ENCODE data around the gene USP17L26. TPM values are rescaled to one million over a fixed set of nuclear protein-coding genes. Genes with fewer than 3 reads are reported as not detected.
"Not testable (repeated sequence)": the region's sequence is repeated elsewhere in the genome, so short reads cannot be mapped to it uniquely, and the experiment has no call there.

Gene USP17L26, protein sequence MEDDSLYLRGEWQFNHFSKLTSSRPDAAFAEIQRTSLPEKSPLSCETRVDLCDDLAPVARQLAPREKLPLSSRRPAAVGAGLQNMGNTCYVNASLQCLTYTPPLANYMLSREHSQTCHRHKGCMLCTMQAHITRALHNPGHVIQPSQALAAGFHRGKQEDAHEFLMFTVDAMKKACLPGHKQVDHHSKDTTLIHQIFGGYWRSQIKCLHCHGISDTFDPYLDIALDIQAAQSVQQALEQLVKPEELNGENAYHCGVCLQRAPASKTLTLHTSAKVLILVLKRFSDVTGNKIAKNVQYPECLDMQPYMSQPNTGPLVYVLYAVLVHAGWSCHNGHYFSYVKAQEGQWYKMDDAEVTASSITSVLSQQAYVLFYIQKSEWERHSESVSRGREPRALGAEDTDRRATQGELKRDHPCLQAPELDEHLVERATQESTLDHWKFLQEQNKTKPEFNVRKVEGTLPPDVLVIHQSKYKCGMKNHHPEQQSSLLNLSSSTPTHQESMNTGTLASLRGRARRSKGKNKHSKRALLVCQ
- polyA plus RNA-seq (2013, experiment 1 of 2), result not detected
- polyA plus RNA-seq (2013, experiment 2 of 2), result not detected

DNA sequence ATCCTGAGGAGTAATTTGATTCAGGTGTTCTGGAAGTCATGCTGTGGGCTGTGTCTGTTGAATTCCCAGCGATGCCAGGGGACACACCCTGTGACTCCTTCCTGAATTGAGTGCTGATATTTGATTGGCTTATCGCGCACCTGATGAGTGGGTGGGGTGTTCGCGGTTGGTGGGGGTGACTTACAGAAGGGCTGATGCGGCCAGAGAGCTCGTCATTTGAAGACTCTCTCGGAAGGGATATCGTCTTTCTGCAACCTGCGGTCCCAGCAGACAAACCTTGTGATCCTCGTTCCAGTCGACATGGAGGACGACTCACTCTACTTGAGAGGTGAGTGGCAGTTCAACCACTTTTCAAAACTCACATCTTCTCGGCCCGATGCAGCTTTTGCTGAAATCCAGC is at the start of gene USP17L26:
TSS of gene USP17L26 (plus strand) at position 301 of the 400 bp plus-strand sequence. CDS start at position 301, 0 bp downstream.
- H3K4me1 ChIP-seq (ENCODE audit: control insufficient read depth, insufficient read depth, low read depth, low read length); H4K8ac ChIP-seq (ENCODE audit: low read length); H3K14ac ChIP-seq (ENCODE audit: low read length in 2 of 2); H2BK120ac ChIP-seq (ENCODE audit: low read depth, low read length); H3K4ac ChIP-seq (ENCODE audit: low read depth in 1 of 2, low read length in 2 of 2); H2BK12ac ChIP-seq (ENCODE audit: low read length in 2 of 2); H2BK15ac ChIP-seq (ENCODE audit: low read depth, poor library complexity, severe bottlenecking); H3K79me1 ChIP-seq (replicated peaks; ENCODE audit: low read length, poor library complexity, severe bottlenecking); DNase-seq; H3K23ac ChIP-seq (ENCODE audit: low read length in 2 of 2); H3K27ac ChIP-seq (ENCODE audit: low read length, poor library complexity, severe bottlenecking); H3K36me3 ChIP-seq (ENCODE audit: control insufficient read depth in 1 of 2, insufficient read depth in 2 of 2, low read depth in 1 of 2, low read length in 2 of 2); H3K9me3 ChIP-seq (ENCODE audit: control insufficient read depth, low read length); H3K18ac ChIP-seq (ENCODE audit: low read depth in 1 of 2, low read length in 2 of 2); H4K91ac ChIP-seq (ENCODE audit: low read length); H3K4me3 ChIP-seq (ENCODE audit: insufficient read depth in 1 of 2, low read depth in 1 of 2, low read length in 2 of 2); H3K9ac ChIP-seq (ENCODE audit: low read length); H3K27me3 ChIP-seq (ENCODE audit: control insufficient read depth in 1 of 2, insufficient read depth in 1 of 2, low read length in 2 of 2); H2AFZ ChIP-seq (ENCODE audit: low read depth, low read length); H3K4me2 ChIP-seq (ENCODE audit: low read length, poor library complexity, severe bottlenecking); H2AK5ac ChIP-seq (ENCODE audit: low read length, severe bottlenecking); H2BK5ac ChIP-seq (ENCODE audit: low read depth, low read length, poor library complexity, severe bottlenecking): not testable (repeated sequence)
- no CpG with 5 or more reads among the region's 15 CpGs for WGBS

DNA sequence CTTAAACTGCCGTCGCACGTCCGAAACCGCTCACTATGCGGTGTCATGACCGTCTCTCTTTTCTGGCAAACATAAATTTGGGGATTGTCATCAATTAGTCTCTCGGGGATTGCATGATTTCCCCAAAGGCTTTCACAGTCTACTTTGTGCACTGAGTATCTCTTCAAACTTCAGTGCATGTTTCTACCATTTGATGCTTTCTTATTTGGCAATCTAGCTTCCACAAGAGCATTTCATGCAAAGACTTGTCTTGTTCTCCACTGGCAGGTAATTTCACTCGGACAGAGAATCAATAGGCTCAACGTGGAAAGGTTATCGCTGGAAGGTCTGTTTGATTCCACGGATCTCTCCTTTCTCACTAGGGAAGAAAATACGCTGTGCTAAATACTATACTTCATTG is 10.3 kb upstream of the USP17L26 start:
- not testable (repeated sequence) for H3K79me1 ChIP-seq (replicated peaks; ENCODE audit: low read length, poor library complexity, severe bottlenecking); DNase-seq; H3K27ac ChIP-seq (ENCODE audit: low read length, poor library complexity, severe bottlenecking); H3K4me1 ChIP-seq (ENCODE audit: control insufficient read depth, insufficient read depth, low read depth, low read length); H3K27me3 ChIP-seq (ENCODE audit: control insufficient read depth in 1 of 2, insufficient read depth in 1 of 2, low read length in 2 of 2); H3K9ac ChIP-seq (ENCODE audit: low read length); H3K4ac ChIP-seq (ENCODE audit: low read depth in 1 of 2, low read length in 2 of 2); H3K18ac ChIP-seq (ENCODE audit: low read depth in 1 of 2, low read length in 2 of 2); H2AFZ ChIP-seq (ENCODE audit: low read depth, low read length); H3K14ac ChIP-seq (ENCODE audit: low read length in 2 of 2); H3K4me3 ChIP-seq (ENCODE audit: insufficient read depth in 1 of 2, low read depth in 1 of 2, low read length in 2 of 2); H2BK120ac ChIP-seq (ENCODE audit: low read depth, low read length); H2BK12ac ChIP-seq (ENCODE audit: low read length in 2 of 2); H2BK5ac ChIP-seq (ENCODE audit: low read depth, low read length, poor library complexity, severe bottlenecking); H3K4me2 ChIP-seq (ENCODE audit: low read length, poor library complexity, severe bottlenecking); H2BK15ac ChIP-seq (ENCODE audit: low read depth, poor library complexity, severe bottlenecking); H3K23ac ChIP-seq (ENCODE audit: low read length in 2 of 2); H2AK5ac ChIP-seq (ENCODE audit: low read length, severe bottlenecking); H4K8ac ChIP-seq (ENCODE audit: low read length); H4K91ac ChIP-seq (ENCODE audit: low read length); H3K9me3 ChIP-seq (ENCODE audit: control insufficient read depth, low read length); H3K36me3 ChIP-seq (ENCODE audit: control insufficient read depth in 1 of 2, insufficient read depth in 2 of 2, low read depth in 1 of 2, low read length in 2 of 2)
- WGBS, result 91% methylated on average over 8 of the region's 13 CpGs

DNA sequence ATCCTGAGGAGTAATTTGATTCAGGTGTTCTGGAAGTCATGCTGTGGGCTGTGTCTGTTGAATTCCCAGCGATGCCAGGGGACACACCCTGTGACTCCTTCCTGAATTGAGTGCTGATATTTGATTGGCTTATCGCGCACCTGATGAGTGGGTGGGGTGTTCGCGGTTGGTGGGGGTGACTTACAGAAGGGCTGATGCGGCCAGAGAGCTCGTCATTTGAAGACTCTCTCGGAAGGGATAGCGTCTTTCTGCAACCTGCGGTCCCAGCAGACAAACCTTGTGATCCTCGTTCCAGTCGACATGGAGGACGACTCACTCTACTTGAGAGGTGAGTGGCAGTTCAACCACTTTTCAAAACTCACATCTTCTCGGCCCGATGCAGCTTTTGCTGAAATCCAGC is 9.6 kb upstream of the USP17L26 start, which contains the start of gene USP17L24:
TSS of gene USP17L24 (plus strand) at position 301 of the 400 bp plus-strand sequence. CDS start at position 301, 0 bp downstream.
- not testable (repeated sequence) for H3K9ac ChIP-seq (ENCODE audit: low read length); H3K36me3 ChIP-seq (ENCODE audit: control insufficient read depth in 1 of 2, insufficient read depth in 2 of 2, low read depth in 1 of 2, low read length in 2 of 2); H3K18ac ChIP-seq (ENCODE audit: low read depth in 1 of 2, low read length in 2 of 2); H3K4me1 ChIP-seq (ENCODE audit: control insufficient read depth, insufficient read depth, low read depth, low read length); H3K27ac ChIP-seq (ENCODE audit: low read length, poor library complexity, severe bottlenecking); H2BK15ac ChIP-seq (ENCODE audit: low read depth, poor library complexity, severe bottlenecking); H2BK5ac ChIP-seq (ENCODE audit: low read depth, low read length, poor library complexity, severe bottlenecking); H4K91ac ChIP-seq (ENCODE audit: low read length); H3K27me3 ChIP-seq (ENCODE audit: control insufficient read depth in 1 of 2, insufficient read depth in 1 of 2, low read length in 2 of 2); H3K9me3 ChIP-seq (ENCODE audit: control insufficient read depth, low read length); DNase-seq; H3K79me1 ChIP-seq (replicated peaks; ENCODE audit: low read length, poor library complexity, severe bottlenecking); H3K4me3 ChIP-seq (ENCODE audit: insufficient read depth in 1 of 2, low read depth in 1 of 2, low read length in 2 of 2); H2AFZ ChIP-seq (ENCODE audit: low read depth, low read length); H3K4ac ChIP-seq (ENCODE audit: low read depth in 1 of 2, low read length in 2 of 2); H3K14ac ChIP-seq (ENCODE audit: low read length in 2 of 2); H3K4me2 ChIP-seq (ENCODE audit: low read length, poor library complexity, severe bottlenecking); H4K8ac ChIP-seq (ENCODE audit: low read length); H2BK12ac ChIP-seq (ENCODE audit: low read length in 2 of 2); H2BK120ac ChIP-seq (ENCODE audit: low read depth, low read length); H2AK5ac ChIP-seq (ENCODE audit: low read length, severe bottlenecking); H3K23ac ChIP-seq (ENCODE audit: low read length in 2 of 2)
- WGBS, result no CpG with 5 or more reads among the region's 15 CpGs

DNA sequence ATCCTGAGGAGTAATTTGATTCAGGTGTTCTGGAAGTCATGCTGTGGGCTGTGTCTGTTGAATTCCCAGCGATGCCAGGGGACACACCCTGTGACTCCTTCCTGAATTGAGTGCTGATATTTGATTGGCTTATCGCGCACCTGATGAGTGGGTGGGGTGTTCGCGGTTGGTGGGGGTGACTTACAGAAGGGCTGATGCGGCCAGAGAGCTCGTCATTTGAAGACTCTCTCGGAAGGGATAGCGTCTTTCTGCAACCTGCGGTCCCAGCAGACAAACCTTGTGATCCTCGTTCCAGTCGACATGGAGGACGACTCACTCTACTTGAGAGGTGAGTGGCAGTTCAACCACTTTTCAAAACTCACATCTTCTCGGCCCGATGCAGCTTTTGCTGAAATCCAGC is 4.8 kb upstream of the USP17L26 start, which contains the start of gene USP17L25:
TSS of gene USP17L25 (plus strand) at position 301 of the 400 bp plus-strand sequence. CDS start at position 301, 0 bp downstream.
- H3K4me3 ChIP-seq (ENCODE audit: insufficient read depth in 1 of 2, low read depth in 1 of 2, low read length in 2 of 2); H2BK5ac ChIP-seq (ENCODE audit: low read depth, low read length, poor library complexity, severe bottlenecking); H3K18ac ChIP-seq (ENCODE audit: low read depth in 1 of 2, low read length in 2 of 2); H3K4me2 ChIP-seq (ENCODE audit: low read length, poor library complexity, severe bottlenecking); H4K91ac ChIP-seq (ENCODE audit: low read length); H2AFZ ChIP-seq (ENCODE audit: low read depth, low read length); H3K79me1 ChIP-seq (replicated peaks; ENCODE audit: low read length, poor library complexity, severe bottlenecking); H2BK120ac ChIP-seq (ENCODE audit: low read depth, low read length); H2AK5ac ChIP-seq (ENCODE audit: low read length, severe bottlenecking); H4K8ac ChIP-seq (ENCODE audit: low read length); DNase-seq; H2BK12ac ChIP-seq (ENCODE audit: low read length in 2 of 2); H3K27me3 ChIP-seq (ENCODE audit: control insufficient read depth in 1 of 2, insufficient read depth in 1 of 2, low read length in 2 of 2); H3K9ac ChIP-seq (ENCODE audit: low read length); H2BK15ac ChIP-seq (ENCODE audit: low read depth, poor library complexity, severe bottlenecking); H3K9me3 ChIP-seq (ENCODE audit: control insufficient read depth, low read length); H3K14ac ChIP-seq (ENCODE audit: low read length in 2 of 2); H3K4ac ChIP-seq (ENCODE audit: low read depth in 1 of 2, low read length in 2 of 2); H3K4me1 ChIP-seq (ENCODE audit: control insufficient read depth, insufficient read depth, low read depth, low read length); H3K27ac ChIP-seq (ENCODE audit: low read length, poor library complexity, severe bottlenecking); H3K36me3 ChIP-seq (ENCODE audit: control insufficient read depth in 1 of 2, insufficient read depth in 2 of 2, low read depth in 1 of 2, low read length in 2 of 2); H3K23ac ChIP-seq (ENCODE audit: low read length in 2 of 2): not testable (repeated sequence)
- WGBS, result no CpG with 5 or more reads among the region's 15 CpGs

Measured in mesenchymal stem cell (in vitro differentiated cells and primary cell).